ENCODE measurements around the gene DTX1. TPM values are rescaled to one million over a fixed set of nuclear protein-coding genes. Genes with fewer than 3 reads are reported as not detected.

Gene DTX1
- total and polyA plus RNA-seq, 4 donors: 1.3 to 4.9 (median 2.2) TPM

DNA sequence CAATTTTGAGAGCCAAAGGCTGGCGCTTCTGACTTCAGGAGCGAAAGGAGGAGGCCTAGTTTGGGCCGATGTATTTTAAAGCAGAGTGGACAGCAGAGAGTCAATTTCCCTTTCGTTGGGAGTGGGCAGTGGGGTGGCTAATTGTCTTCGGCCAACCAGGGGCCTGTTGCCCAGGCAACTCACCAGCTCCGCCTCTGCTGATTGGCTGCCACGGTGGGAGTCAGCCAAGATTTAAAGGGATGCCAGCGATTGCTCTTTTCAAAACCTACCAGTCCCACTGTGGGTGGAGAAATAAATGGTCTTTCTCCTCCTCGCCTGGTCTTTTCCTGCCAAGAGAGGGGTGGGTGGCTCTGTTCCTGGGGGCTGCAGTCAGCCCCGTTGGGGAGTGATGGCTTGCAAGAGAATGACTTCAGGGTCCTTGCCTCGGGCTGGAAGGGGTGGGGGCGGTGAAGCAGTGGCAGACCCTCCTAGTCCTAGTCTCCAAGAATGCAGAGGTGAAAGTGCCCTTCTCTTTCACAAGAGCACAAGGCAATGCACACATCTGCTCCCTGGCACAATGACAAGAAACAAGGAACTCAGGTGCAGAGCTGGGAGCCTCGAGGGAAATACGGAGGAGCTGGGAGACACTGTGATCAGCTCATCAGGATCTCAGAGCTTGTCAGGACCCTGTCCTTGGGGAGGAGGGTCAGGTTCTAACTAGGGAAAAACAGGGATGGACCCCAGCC lies 41.3 kb downstream of the DTX1 start:
- no peak overlapping the region for H3K27ac ChIP-seq (ENCODE audit: low read depth in 1 of 2, low read length in 1 of 2)
- 57 to 58% methylated on average over 14 of the region's 14 CpGs for WGBS, 2 donors
- peak; percentile 60 to 71 (median 63) for DNase-seq

DNA sequence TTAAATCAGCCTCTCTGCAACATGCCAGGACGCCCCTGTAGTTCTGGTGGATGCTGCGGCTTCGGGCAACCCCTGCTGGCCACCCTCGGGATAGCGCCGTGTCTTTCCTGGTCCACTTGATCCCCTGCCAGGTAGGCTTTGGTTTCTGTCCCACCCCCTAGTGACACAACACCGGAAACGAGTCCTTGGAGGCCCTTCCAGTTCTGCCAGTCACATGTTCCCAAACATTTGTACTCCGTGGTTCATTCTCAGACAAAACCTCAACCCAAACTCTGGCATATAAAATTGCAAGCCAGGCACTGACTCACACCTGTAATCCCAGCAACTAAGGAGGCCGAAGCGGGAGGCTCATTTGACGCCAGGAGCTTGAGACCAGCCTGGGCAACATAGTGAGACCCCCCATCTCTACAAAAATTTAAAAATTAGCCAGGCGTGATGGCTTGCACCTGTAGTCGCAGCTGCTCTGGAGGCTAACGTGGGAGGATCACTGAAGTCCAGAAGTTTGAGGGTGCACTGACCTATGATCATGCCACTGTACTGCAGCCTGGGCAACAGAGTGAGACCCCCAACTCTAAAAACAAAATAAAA lies 42.0 kb downstream of the DTX1 start:
- Histone ChIP-seq H3K9ac (ENCODE audit: insufficient read depth in 1 of 2, low read length in 2 of 2) (no peak overlapping the region), H3K4me1 (ENCODE audit: control insufficient read depth in 5 of 5, insufficient read depth in 5 of 5, low read length in 5 of 5) (peaks cover 0 to 7% (median 0%) of the 10 kb centered on the region in 5 donors), H3K27ac (ENCODE audit: low read depth in 1 of 2, low read length in 1 of 2) (no peak overlapping the region), H3K9me3 (ENCODE audit: control insufficient read depth in 4 of 4, insufficient read depth in 3 of 4, low read length in 3 of 4) (no peaks in the 10 kb centered on the region), H3K36me3 (ENCODE audit: control insufficient read depth in 4 of 4, insufficient read depth in 4 of 4, low read length in 4 of 4) (no peaks in the 10 kb centered on the region), H3K4me3 (no peak overlapping the region), H3K27me3 (ENCODE audit: control insufficient read depth in 3 of 3, insufficient read depth in 3 of 3, low read length in 2 of 3) (no peaks in the 10 kb centered on the region)
- peak; percentile 74 to 84 (median 83) for DNase-seq
- TF ChIP-seq, protein P1, sequence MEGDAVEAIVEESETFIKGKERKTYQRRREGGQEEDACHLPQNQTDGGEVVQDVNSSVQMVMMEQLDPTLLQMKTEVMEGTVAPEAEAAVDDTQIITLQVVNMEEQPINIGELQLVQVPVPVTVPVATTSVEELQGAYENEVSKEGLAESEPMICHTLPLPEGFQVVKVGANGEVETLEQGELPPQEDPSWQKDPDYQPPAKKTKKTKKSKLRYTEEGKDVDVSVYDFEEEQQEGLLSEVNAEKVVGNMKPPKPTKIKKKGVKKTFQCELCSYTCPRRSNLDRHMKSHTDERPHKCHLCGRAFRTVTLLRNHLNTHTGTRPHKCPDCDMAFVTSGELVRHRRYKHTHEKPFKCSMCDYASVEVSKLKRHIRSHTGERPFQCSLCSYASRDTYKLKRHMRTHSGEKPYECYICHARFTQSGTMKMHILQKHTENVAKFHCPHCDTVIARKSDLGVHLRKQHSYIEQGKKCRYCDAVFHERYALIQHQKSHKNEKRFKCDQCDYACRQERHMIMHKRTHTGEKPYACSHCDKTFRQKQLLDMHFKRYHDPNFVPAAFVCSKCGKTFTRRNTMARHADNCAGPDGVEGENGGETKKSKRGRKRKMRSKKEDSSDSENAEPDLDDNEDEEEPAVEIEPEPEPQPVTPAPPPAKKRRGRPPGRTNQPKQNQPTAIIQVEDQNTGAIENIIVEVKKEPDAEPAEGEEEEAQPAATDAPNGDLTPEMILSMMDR (IDR thresholded peaks at IDR 0.05; ENCODE audit: control extremely low read depth, extremely low read depth): peak; percentile 54
- ATAC-seq (ENCODE audit: insufficient read depth, low FRiP score): peak; percentile 72
- WGBS, 2 donors: 28 to 33% methylated on average over 15 of the region's 15 CpGs

More for the DNA sequence above, 41.3 kb downstream of the DTX1 start:
- TF ChIP-seq, protein P1 (IDR thresholded peaks at IDR 0.05; ENCODE audit: control extremely low read depth, extremely low read depth): no peak
- no peaks in the 10 kb centered on the region for H3K27me3 ChIP-seq (ENCODE audit: control insufficient read depth in 3 of 3, insufficient read depth in 3 of 3, low read length in 2 of 3)
- no peaks in the 10 kb centered on the region for H3K36me3 ChIP-seq (ENCODE audit: control insufficient read depth in 4 of 4, insufficient read depth in 4 of 4, low read length in 4 of 4)
- no peak for ATAC-seq (ENCODE audit: insufficient read depth, low FRiP score)
- H3K9me3 ChIP-seq (ENCODE audit: control insufficient read depth in 4 of 4, insufficient read depth in 3 of 4, low read length in 3 of 4): no peaks in the 10 kb centered on the region
- no peak overlapping the region for H3K4me3 ChIP-seq
- no peak overlapping the region for H3K9ac ChIP-seq (ENCODE audit: insufficient read depth in 1 of 2, low read length in 2 of 2)
- H3K4me1 ChIP-seq (ENCODE audit: control insufficient read depth in 5 of 5, insufficient read depth in 5 of 5, low read length in 5 of 5): peaks cover 0 to 7% (median 0%) of the 10 kb centered on the region in 5 donors

DNA sequence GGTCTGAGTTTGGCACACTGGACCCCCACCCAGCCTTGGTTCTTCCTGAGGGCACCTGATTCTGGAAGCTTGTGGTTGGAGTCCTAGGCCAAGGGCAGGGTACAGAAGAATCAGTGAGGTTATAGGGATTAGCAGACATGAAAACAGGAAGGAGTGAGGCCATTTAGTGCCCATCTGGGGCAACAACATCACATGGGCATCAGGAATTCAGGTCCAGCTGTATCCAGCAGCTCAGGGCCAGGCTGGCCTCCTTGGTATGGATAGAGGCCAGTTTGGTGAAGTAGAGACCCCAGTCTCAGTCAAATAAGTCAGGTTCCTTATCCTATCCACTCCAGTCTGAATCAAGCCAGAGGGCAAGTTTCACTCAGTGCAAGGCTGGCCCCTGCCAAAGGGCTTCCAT lies 42.8 kb downstream of the DTX1 start:
- DNase-seq: no peak
- H3K27me3 ChIP-seq (ENCODE audit: control insufficient read depth in 3 of 3, insufficient read depth in 3 of 3, low read length in 2 of 3): no peaks in the 10 kb centered on the region
- peaks cover 0 to 7% (median 0%) of the 10 kb centered on the region in 5 donors for H3K4me1 ChIP-seq (ENCODE audit: control insufficient read depth in 5 of 5, insufficient read depth in 5 of 5, low read length in 5 of 5)
- H3K4me3 ChIP-seq: no peak overlapping the region
- H3K27ac ChIP-seq (ENCODE audit: low read depth in 1 of 2, low read length in 1 of 2): no peak overlapping the region
- no peaks in the 10 kb centered on the region for H3K36me3 ChIP-seq (ENCODE audit: control insufficient read depth in 4 of 4, insufficient read depth in 4 of 4, low read length in 4 of 4)
- H3K9me3 ChIP-seq (ENCODE audit: control insufficient read depth in 4 of 4, insufficient read depth in 3 of 4, low read length in 3 of 4): no peaks in the 10 kb centered on the region
- H3K9ac ChIP-seq (ENCODE audit: insufficient read depth in 1 of 2, low read length in 2 of 2): no peak overlapping the region
- ATAC-seq (ENCODE audit: insufficient read depth, low FRiP score): no peak
- TF ChIP-seq, protein P1 (IDR thresholded peaks at IDR 0.05; ENCODE audit: control extremely low read depth, extremely low read depth): no peak

Measured in lung (tissue), 12 donors.